Mesothelial cell of epicardium (in vitro differentiated cells): Measurements from ENCODE around the gene GALNT8. TPM values are rescaled to one million over a fixed set of nuclear protein-coding genes. Genes with fewer than 3 reads are reported as not detected.

ENCODE experiments used
- DNase-seq, 2 experiments: peaks; one replicate each; pipeline ENCODE4 v3.0.0; 2021; ENCODE audit warnings: low spot score in 2 of 2; ENCODE audit not compliant: unreplicated experiment in 2 of 2
- H3K27ac Mint-ChIP-seq: 2 replicates; pipeline ENCODE4 v1.8.0; 2021; ENCODE audit warnings: mixed read lengths
- H3K27me3 Mint-ChIP-seq: 2 replicates; pipeline ENCODE4 v1.8.0; 2021; ENCODE audit warnings: low read depth, mixed read lengths
- H3K36me3 Mint-ChIP-seq: 2 replicates; pipeline ENCODE4 v1.8.0; 2021; ENCODE audit warnings: mixed read lengths
- H3K4me1 Mint-ChIP-seq: 2 replicates; pipeline ENCODE4 v1.8.0; 2021; ENCODE audit warnings: mixed read lengths
- H3K4me3 Mint-ChIP-seq: 2 replicates; pipeline ENCODE4 v1.8.0; 2021; ENCODE audit warnings: mild to moderate bottlenecking, moderate library complexity, mixed read lengths
- H3K9me3 Mint-ChIP-seq: 2 replicates; pipeline ENCODE4 v1.8.0; 2021; ENCODE audit warnings: mixed read lengths
- CTCF ChIP-seq: fragments of 200-600 bp; sonication (generic); IDR thresholded peaks from one replicate; pipeline ENCODE4 v1.5.0; 2021; ENCODE audit warnings: antibody characterized with exemption; ENCODE audit not compliant: unreplicated experiment
- total RNA-seq: library from RNA; stranded (reverse); gene quantifications from 3 replicates; pipeline ENCODE4 v1.2.1, GENCODE V29; 2021

The GALNT8 gene
- total RNA-seq, 1 donor from 2014 or later: 2.0 TPM

GRCh38 chr12:4820971-4821370, 100.8 kb downstream of the GALNT8 start:
- H3K9me3 Mint-ChIP-seq: no peaks in the 10 kb centered on the region
- no peaks in the 10 kb centered on the region for H3K36me3 Mint-ChIP-seq
- no peak overlapping the region for H3K27ac Mint-ChIP-seq
- no peak for DNase-seq
- H3K27me3 Mint-ChIP-seq: peaks cover 61% of the 10 kb centered on the region
- H3K4me3 Mint-ChIP-seq: no peak overlapping the region
- TF ChIP-seq CTCF: no peak
- peaks cover 11% of the 10 kb centered on the region for H3K4me1 Mint-ChIP-seq

Other genes starting within 250 kb of the GALNT8 start
- gene RAD51AP1, start 181.5 kb upstream of the GALNT8 start, total RNA-seq: 14.0 to 17.3 TPM (median 16.3 TPM) in 3 replicates
- gene DYRK4, start 158.2 kb upstream of the GALNT8 start, total RNA-seq: 34.8 to 39.9 TPM (median 39.7 TPM) in 3 replicates
- gene AKAP3, start 71.3 kb upstream of the GALNT8 start, total RNA-seq: 1.0 to 1.6 TPM (median 1.5 TPM) in 3 replicates
- 76.6 to 93.8 TPM (median 76.8 TPM) in 3 replicates for gene NDUFA9, start 71.3 kb upstream of the GALNT8 start, total RNA-seq
- gene KCNA1, start 189.5 kb downstream of the GALNT8 start, total RNA-seq: not detected in 3 replicates